G401 (cell line): Measurements from ENCODE around the gene TNIP1. TPM values are rescaled to one million over a fixed set of nuclear protein-coding genes. Genes with fewer than 3 reads are reported as not detected.
A peak's percentile ranks its signal among the peaks of the same experiment; 100 is the strongest.

Source experiments
- DNase-seq: peaks from one replicate; pipeline ENCODE4 v3.0.0-alpha.2; 2015; ENCODE audit warnings: low spot score
- in situ Hi-C: cut with HindIII; loops from 2 replicates; pipeline ENCODE4 v1.10.0; 2016; ENCODE audit warnings: low sequenced_read_pairs, mixed read lengths
- total RNA-seq: library from RNA; depleted of rRNA; stranded (reverse); fragments of >200 nt; shearing (Covaris generic); gene quantifications from 2 replicates; pipeline ENCODE4 v1.2.3, GENCODE V29; 2014

The TNIP1 gene
- total RNA-seq, 1 experiment from 2014 or later, result 40.4 TPM

DNA sequence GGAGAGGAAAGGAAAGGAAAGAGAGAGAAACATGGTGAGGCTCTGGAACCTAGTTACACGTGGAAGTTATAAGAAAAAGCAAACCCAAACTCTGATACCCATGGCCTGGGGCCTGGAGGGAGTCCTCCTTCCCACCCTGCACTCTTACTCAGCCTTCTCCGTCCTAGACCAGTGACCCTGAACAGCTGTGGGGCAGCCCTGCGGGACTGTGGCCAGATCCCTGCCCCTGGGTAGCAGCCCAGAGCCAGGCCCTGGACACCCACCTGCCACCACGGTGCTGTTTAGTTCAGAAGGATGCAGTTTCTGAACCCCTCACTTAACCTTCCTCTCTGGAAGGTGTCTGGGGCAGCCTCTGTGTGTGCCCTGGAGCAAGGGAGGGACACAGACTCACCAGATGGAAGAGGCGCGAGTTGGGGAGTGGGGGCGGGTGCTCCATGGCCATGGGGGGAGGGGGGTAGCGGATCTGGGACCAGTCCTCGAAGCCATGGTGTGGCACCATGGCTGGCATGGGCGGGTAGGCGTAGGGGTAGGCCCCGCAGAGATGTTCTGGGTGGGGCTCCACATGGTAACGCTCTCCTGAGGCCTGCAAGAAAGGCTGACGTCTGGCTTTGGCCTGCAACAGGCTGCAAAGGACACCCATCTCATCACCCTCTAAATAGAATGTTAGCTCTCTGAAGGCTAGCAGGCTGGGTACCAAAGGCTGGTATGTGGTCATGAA, 47.5 kb downstream of the TNIP1 start:
- in situ Hi-C loops, result no loop called here
- no peak for DNase-seq

GRCh38 chr5:151031554-151031953, 49.3 kb downstream of the TNIP1 start:
- in situ Hi-C loops, result no loop called here
- no peak for DNase-seq

- DNase-seq, result no peak
- in situ Hi-C loops, result no loop called here
Observed at GRCh38 chr5:151030379-151030778, 50.5 kb downstream of the TNIP1 start.

DNA sequence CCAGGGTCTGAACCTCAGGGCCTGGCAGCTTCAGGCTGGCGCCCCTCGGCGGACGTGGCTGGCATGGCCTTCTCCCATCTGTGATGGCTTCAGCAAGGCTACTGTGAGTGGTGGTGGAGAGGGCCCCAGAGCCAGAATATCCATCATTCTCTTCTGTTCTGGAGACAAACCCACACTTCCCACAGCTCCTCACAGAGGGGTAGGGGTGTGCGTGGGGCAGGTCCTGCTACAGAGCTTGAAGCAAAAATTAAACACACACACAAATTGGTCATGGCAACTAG, 50.8 kb downstream of the TNIP1 start:
- no peak for DNase-seq
- in situ Hi-C loops, result no loop called here

- in situ Hi-C loops, result no loop called here
- no peak for DNase-seq
Observed at GRCh38 chr5:151029179-151030055, 51.4 kb downstream of the TNIP1 start.

DNA sequence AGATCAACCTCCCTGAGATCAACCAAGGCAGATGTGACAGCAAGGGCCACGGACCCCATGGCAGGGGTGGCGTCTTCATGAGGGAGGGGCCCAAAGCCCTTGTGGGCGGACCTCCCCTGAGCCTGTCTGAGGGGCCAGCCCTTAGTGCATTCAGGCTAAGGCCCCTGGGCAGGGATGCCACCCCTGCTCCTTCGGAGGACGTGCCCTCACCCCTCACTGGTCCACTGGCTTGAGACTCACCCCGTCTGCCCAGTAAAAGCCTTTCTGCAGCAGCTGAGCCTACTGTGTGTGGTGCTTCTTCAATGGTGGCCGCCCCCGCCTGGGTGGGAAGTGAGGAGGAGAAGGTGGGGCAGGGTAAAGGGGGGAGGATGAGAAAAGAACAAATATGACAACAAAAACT, 52.1 kb downstream of the TNIP1 start:
- in situ Hi-C loops, result no loop called here
- DNase-seq, result no peak

- no peak for DNase-seq
- in situ Hi-C loops, result no loop called here
Observed at GRCh38 chr5:151027961-151028479, 52.8 kb downstream of the TNIP1 start.

GRCh38 chr5:151026679-151027078, 54.2 kb downstream of the TNIP1 start:
- DNase-seq, result no peak
- in situ Hi-C loops, result no loop called here

DNA sequence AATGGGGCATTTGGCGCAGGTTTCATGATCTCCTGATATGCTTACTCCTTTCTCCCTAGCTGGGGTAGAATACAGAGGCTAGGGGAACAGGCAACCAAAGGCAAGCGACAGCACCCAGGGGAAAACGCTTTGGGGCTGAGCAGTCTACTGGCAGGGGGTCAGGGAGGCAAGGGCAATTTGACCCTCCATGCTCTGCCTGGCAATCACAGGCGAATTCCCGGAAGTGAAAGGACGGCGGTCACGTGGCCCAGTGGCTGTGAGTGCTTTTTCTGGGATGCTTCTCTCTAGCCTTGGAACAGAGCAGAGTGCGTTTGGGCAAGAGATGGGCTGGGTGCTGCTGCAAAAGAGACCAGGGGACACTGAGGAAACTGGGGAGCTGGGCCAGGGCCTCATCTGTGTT, 54.7 kb downstream of the TNIP1 start:
- in situ Hi-C loops, result no loop called here
- no peak for DNase-seq

GRCh38 chr5:151025250-151025606, 55.6 kb downstream of the TNIP1 start:
- in situ Hi-C loops, result no loop called here
- no peak for DNase-seq

GRCh38 chr5:151024440-151025249, 56.2 kb downstream of the TNIP1 start:
- in situ Hi-C loops, result no loop called here
- DNase-seq, result no peak

DNA sequence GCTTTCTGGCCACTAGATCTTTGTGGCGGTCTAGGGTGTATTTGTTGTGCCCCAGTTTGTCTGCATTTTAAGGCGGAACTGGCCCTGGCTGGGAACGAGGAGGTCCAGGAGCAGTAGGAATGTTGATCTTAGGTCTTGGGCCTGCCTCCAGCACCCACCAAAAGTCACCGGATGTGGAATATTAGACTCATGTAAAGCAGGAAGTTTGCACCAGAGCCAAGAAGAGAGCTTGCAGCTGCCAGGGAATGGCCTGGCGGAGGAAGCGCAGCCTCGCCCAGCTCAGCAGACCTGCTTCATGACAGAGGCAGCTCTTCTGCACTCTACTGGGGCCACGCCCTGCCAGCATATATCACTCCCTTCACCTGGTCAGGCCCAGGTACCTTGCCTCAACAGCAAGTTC, 57.2 kb downstream of the TNIP1 start:
- DNase-seq, result no peak
- in situ Hi-C loops, result no loop called here

DNA sequence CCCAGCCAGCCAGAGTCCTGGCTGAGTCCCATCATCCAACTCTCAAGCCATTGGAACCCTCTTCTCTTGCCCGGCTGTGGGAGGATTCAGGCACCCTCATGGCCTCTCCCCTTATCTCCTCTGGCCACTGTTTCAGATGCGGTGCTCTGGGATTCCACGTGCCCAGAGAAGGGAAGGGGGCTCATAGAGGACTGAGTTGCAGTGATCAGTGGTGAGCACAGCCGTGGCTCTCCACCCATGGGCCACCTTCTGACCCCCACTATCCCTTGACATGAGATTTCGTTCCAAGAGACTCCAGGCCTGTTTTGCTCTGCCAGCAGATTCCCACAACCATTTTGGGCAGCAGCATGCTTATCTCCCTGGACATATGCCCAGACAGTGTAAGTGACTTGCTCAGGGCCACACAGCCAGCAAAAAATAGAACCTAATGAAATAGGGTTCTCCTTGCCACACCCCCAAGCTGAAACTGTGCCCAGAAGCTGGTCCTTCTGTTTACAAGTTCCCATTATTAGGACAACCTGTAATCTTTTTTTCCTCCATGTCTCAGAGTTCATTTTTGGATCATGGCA, 57.7 kb downstream of the TNIP1 start:
- in situ Hi-C loops, result no loop called here
- peak; percentile 27 for DNase-seq

- in situ Hi-C loops, result no loop called here
- no peak for DNase-seq
Observed at GRCh38 chr5:151022511-151023018, 58.3 kb downstream of the TNIP1 start.

- in situ Hi-C loops, result no loop called here
Observed at GRCh38 chr5:151021746-151022145, 59.1 kb downstream of the TNIP1 start.

GRCh38 chr5:151020304-151021110, 60.3 kb downstream of the TNIP1 start, which contains the start of gene GPX3:
Gene GPX3 (plus strand): TSS chr5:151020591. CDS start chr5:151020655, 64 bp downstream.
- peak; percentile 95 for DNase-seq
- in situ Hi-C loops, result no loop called here

More at GRCh38 chr5:151021746-151022145, 59.1 kb downstream of the TNIP1 start:
- DNase-seq, result no peak

- in situ Hi-C loops, result no loop called here
- DNase-seq, result no peak
Observed at GRCh38 chr5:151019331-151019730, 61.5 kb downstream of the TNIP1 start.

DNA sequence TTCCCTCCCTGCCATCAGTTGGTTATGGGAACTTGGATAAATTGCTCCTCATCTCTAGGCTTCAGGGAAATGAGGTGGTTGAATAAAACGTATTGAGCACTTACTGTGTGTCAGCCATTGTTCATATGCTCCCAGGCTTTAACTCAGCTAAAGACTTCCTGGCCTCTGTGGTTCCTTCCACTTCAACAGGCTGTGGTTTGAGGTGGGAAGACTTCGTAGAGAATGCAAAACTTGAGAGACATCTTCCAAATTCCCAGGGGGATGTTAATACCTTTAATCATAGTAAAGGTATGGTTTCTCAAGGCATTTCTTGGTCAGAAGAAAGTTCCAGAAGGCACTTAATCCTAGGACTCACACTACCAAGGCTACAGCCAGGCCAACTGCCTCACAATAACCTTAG, 62.0 kb downstream of the TNIP1 start:
- in situ Hi-C loops, result no loop called here
- DNase-seq, result no peak
